IPS DF 19.7 (cell line): ENCODE data around the gene LARP4.
"Not testable (repeated sequence)": the region's sequence is repeated elsewhere in the genome, so short reads cannot be mapped to it uniquely, and the experiment has no call there.

Experiments used
- DNase-seq: peaks from one replicate; pipeline ENCODE4 v3.0.0-alpha.2; 2013; ENCODE audit warnings: low read depth, low spot score

Gene LARP4

GRCh38 chr12:50400638-50401499 lies at the start of gene LARP4:
LARP4 (plus strand) TSS chr12:50400885; CDS start chr12:50401011, 126 bp downstream.
- peak; percentile 91 for DNase-seq

DNA sequence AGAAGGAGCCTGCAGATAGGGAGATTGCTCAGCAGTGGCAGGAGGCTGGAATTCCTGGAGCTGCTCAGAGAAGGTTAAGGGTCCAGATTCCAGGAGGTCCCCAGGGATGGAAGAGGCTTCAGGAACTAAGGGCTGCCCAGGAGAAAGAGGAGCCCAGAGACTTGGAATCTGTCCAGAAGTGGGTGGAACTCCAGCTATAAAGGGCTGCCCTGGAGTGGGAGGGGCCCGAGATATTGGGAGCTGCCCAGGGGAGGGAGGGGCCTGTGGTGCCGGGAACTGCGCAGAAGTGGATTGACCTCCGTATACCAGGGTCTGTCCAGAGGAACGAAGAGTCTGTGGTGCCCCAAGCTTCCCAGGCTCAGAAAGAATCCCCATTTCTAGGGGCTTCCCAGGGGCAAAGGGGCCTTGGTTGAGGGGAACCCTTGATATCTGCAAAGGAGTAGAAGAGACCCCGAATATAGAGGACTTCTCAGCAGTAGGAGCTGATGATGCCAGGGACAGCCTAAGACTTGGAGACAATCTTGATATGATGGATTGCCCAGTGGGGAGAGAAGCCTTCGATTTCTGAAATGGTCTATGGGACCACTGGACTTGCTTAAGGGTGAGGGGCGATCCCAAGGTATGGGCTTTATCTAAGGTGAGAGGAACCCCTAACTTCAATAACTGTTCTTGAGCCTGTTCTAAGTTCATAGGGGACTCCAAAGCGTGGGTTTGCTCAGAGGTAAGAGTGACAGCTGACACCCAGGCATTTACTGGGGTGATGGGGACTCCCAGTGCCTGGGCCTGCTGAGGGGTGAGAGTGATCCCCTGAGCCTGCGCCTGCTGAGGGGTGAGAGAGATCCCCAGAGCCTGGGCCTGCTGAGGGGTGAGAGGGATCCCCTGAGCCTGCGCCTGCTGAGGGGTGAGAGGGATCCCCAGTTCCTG lies 49.3 kb upstream of the LARP4 start:
- no peak for DNase-seq

- no peak for DNase-seq
Measured at GRCh38 chr12:50353404-50353803, 47.3 kb upstream of the LARP4 start.

DNA sequence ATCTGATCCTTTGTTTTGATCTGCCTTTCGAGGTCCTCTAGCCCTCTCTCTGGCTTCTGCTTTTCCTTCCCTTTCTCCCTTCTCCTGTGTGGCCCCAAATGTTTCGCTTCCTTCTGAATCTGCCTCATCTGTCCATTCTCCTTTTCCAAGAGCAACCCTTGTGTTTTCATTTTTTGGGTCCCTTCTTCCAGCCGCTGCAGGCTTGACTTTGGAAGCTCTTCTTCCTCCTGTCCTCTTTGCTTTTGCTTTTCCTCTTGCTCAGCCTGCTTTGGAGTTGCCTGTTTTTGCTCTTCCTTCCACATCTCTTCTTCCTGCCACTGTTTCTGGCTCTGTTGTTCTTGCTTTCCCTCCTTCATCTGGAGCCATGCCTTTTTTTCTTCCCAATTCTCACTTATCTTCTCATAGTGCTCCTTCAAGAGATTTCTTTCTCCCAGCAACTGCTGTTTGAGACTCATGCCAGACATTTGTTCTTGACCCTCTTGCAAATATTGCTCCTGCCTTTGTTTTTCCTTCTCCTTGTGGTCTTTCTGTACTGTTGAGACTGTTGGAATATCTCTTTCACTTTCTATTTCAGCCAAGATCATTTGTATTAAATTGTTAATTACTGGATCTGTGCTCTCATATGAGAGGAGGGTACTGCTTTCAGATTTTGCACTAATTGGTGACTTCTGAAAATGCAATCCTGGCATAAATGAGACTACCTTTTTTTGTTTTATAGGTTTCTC lies 46.7 kb upstream of the LARP4 start:
- DNase-seq, result no peak

DNA sequence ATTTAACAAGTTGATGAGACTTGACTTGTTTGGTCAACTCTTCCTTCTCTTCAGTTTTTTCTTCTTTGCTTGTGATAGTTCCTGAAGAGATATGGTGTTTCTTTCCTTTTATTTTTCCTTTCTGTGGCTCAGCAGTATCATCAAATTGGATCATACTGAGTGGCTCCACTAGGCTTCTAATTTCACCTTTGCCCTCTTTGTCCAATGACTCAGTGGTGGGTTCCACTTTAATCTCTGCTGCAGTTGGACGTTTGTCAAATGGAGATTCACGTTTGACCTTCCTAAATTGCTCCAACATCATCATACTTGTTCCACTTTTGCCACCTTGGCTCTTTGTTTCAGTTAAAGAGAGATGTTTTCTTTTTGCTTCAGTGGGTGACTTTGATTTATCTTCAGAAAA lies 45.8 kb upstream of the LARP4 start:
- DNase-seq, result no peak

- DNase-seq, result no peak
Measured at GRCh38 chr12:50355365-50355764, 45.3 kb upstream of the LARP4 start.

- no peak for DNase-seq
Measured at GRCh38 chr12:50362671-50363070, 38.0 kb upstream of the LARP4 start.

- DNase-seq, result no peak
Measured at GRCh38 chr12:50363141-50363540, 37.5 kb upstream of the LARP4 start.

- no peak for DNase-seq
Measured at GRCh38 chr12:50365709-50366406, 34.8 kb upstream of the LARP4 start.

GRCh38 chr12:50370672-50371071 lies 30.0 kb upstream of the LARP4 start:
- DNase-seq, result not testable (repeated sequence)

DNA sequence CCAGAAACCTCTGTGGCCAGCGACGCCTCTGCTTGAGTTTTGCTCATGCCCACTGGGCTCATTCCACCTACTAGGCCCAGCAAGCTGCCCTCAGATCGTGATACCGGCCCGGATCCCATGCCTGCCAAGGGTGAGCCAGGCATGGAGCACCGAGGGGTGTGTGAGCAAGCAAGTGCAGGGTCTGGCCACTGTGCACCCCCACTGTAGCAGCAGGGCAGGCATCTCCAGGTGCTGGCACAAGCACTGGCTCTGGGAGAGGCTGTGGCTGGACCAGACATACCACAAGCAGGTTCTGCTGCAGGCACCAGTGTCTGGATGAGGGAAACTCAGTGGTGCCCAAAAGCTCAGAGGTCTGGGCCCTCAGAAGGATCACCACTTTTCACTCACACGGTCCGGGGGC lies 24.9 kb upstream of the LARP4 start:
- DNase-seq, result no peak

- no peak for DNase-seq
Measured at GRCh38 chr12:50380761-50381325, 19.8 kb upstream of the LARP4 start.

DNA sequence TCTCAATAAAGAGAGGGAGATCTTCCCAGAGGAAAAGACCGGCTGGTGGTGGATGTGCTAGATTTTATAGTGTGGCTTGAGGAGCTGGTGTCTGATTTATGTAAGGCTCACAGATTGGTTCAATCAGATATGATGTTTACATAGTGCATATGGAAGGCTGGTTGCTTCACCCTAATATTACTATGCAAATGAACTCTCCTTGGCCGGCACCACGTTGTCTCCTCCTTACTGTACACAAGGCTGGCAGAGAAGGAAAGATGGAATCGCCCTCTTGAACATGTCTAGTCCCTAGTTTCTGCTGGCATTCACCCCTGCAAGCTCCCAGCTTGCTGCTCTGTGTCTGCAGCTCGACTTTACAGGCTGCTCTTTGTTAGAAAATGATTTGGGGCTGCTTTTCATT lies 13.2 kb upstream of the LARP4 start:
- no peak for DNase-seq

DNA sequence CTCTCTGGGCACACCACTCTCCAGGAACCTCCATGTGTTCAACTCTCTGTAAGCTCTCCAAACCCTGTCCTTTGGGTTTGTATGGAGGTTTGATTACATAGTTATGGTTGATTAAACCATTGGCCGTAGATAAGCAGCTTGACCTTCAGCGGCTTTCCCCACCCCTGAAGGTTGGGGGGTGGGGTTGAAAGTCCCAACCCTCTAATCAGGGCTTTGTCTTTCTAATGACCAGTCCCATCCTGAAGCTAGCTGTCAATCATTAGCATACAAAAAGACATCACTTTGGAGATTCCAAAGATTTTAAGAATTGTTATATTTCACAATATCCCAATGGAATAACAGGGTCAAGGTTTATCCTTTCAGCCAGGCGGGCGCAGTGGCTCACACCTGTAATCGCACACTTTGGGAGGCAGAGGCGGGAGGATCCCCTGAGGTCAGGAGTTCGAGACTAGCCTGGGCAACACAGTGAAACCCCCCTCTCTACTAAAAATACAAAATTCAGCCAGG lies 12.7 kb upstream of the LARP4 start:
- DNase-seq, result no peak

GRCh38 chr12:50388793-50389192 lies 11.9 kb upstream of the LARP4 start:
- DNase-seq, result not testable (repeated sequence)

DNA sequence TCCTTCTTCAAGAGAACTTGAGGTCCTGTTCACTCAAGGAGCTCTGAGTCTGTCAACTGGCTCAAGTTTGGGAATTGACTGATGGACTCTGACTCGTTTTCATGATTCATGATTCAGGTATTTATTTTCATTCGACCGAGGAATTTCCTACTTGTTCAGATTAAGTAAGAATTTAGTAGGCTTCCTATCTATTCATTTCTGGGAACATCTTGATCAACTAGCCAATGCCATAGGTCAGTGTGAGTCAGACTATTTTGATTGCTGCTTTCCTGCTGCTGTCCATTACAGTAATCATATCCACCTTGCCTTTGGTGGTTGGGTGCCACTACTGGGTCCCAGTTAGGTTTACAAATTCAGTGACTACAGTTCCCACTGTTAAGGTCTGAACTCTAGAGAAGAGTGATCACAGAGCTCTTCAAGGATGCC lies 10.4 kb upstream of the LARP4 start:
- no peak for DNase-seq

DNA sequence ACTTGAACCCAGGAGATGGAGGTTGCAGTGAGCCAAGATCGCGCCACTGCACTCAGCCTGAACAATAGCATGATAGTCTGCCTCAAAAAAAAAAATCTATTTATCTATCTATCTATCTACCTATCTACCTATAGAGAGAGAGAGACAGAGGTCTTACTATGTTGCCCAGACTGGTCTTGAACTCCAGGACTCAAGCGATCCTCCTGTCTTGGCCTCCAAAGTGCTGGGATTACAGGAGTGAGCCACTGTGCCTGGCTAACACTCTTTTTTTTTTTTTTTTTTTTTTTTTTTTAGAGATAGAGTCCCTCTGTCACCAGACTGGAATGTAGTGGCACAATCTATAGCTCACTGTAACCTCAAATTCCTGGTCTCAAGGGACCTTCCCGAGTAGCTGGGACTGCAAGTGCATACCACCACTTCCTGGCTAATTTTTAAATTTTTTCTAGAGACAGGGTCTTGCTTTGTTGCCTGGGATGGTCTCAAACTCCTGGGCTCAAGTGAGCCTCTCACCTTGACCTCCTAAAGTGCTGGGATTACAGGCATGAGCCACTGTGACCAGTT lies 6.1 kb upstream of the LARP4 start:
- no peak for DNase-seq

DNA sequence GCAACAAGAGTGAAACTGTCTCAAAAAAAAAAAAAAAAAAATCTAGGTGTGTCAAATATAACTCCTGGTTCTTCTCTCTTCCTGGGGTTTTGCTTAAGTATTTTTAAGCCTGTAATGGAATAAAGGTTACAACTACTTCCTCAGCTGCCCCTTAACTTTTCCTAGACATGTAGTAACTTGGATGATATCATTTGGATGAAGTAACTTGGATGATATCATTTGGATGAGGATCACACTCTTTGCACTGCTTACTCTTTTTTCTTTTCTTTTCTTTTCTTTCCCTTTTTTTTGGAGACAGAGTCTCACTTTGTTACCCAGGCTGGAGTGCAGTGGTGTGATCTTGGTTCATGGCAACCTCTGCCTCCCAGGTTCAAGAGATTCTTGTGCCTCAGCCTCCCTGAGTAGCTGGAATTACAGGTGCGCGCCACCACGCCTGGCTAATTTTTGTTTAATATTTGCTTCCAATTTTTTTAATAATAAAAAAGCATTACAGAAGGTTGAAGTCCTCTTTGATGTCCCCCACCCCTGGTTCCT lies 3.5 kb upstream of the LARP4 start:
- no peak for DNase-seq

DNA sequence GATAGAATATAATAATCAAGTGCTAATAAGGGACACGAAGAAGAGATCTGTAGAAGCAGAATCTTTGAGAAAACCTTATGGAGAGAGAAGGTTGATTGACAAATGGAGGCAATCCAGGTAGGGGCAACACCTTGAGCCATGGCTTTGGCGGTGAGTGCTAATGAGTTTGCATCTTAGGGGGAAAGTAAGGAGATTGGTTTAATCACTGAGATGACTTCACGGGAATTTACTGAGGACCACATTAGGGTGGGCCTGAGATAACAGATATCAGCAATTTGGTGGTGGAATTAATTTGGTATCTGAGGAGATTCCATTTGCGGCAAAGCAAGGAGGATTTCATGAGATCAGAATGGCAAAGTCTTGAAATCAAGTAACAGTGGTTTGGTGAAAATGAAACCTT lies 1.8 kb upstream of the LARP4 start:
- DNase-seq, result no peak

GRCh38 chr12:50400104-50400637 lies 514 bp upstream of the LARP4 start:
- DNase-seq, result no peak
